HG03439 (cell line): ENCODE measurements around the gene KLHL25.

ENCODE experiments used
- ATAC-seq: cut with Tn5 transposase; IDR thresholded peaks from one replicate; pipeline ENCODE4 v1.9.1; 2021; ENCODE audit warnings: mild to moderate bottlenecking, moderate library complexity; ENCODE audit not compliant: unreplicated experiment

KLHL25 gene

GRCh38 chr15:85722374-85723152, 72.2 kb downstream of the KLHL25 start:
- no peak for ATAC-seq

- no peak for ATAC-seq
Measured at GRCh38 chr15:85718981-85719380, 75.7 kb downstream of the KLHL25 start.

- peak; percentile 43 for ATAC-seq
Measured at GRCh38 chr15:85718271-85718971, 76.3 kb downstream of the KLHL25 start.

GRCh38 chr15:85717212-85717611, 77.5 kb downstream of the KLHL25 start:
- ATAC-seq: no peak

GRCh38 chr15:85716261-85716660, 78.5 kb downstream of the KLHL25 start:
- no peak for ATAC-seq

- ATAC-seq: no peak
Measured at GRCh38 chr15:85711580-85712192, 83.0 kb downstream of the KLHL25 start.

GRCh38 chr15:85710340-85710842, 84.3 kb downstream of the KLHL25 start:
- peak; percentile 69 for ATAC-seq
